ENCODE measurements around the gene HAUS7.

DNA sequence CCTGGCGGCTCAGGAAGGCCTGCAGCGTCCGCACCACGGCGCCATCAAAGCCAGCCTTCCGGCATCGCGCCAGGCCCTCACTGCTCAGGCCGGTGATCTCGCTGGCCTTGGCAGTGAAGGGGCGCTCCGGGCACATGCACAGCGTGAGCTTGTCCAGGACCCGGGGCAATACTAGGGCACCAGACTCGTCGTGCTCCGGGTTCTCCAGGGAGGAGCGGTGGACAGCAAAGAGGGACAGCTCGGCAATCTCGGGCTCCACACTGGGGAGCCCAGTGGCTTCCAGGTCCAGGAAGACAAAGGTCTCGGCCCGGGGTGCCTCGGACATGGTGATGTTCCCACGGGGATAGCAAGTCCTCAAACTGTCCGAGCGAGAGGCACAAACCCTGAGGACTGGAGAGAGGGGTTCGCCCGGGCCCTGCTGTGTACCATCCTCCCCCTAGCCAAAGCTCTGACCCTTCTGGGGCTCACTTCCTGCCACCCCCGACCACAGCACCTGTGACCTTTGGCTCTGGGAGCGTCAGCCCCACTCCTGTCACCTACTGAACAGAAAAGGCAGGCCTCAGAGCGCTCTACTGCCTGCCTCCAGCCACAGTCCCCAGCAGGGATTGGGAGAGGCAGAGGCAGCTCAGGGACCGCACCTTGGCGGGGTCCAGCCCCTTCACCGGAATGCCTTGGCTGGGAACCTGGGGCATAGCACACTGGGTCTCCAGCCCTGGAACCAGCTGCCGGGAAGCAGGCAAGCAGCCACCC lies 25.1 kb downstream of the HAUS7 start:
- no peak for TF ChIP-seq CTCF (IDR thresholded peaks at IDR 0.05)
- no peak for TF ChIP-seq EP300 (IDR thresholded peaks at IDR 0.05)
